Measurements from ENCODE around the gene CAPN7. TPM values are rescaled to one million over a fixed set of nuclear protein-coding genes. Genes with fewer than 3 reads are reported as not detected.
"Not testable (repeated sequence)": the region's sequence is repeated elsewhere in the genome, so short reads cannot be mapped to it uniquely, and the experiment has no call there.

Gene CAPN7
- total RNA-seq, result 31.7 and 32.9 TPM in 2 replicates

- intact Hi-C loops (cut with micrococcal nuclease), result loop anchor here (1.0 to 10.0 kb wide), 18 partner anchors 63 to 1781 kb away; partner anchors contain the start of genes ANKRD28, BTD, EAF1 and HACL1
Observed at GRCh38 chr3:15205934-15206661, at the start of gene CAPN7. TSS of gene CAPN7 (plus strand) at chr3:15206246. CDS start at chr3:15206496, 250 bp downstream.

GRCh38 chr3:15157441-15157840 lies 48.6 kb upstream of the CAPN7 start:
- intact Hi-C loops (cut with micrococcal nuclease), result no loop called here

GRCh38 chr3:15159501-15160136 lies 46.4 kb upstream of the CAPN7 start:
- intact Hi-C loops (cut with micrococcal nuclease), result no loop called here

- intact Hi-C loops (cut with micrococcal nuclease), result no loop called here
Observed at GRCh38 chr3:15160662-15161061, 45.4 kb upstream of the CAPN7 start.

- intact Hi-C loops (cut with micrococcal nuclease), result no loop called here
Observed at GRCh38 chr3:15161133-15161532, 44.9 kb upstream of the CAPN7 start.

GRCh38 chr3:15163656-15164055 lies 42.4 kb upstream of the CAPN7 start:
- intact Hi-C loops (cut with micrococcal nuclease), result not testable (repeated sequence)

GRCh38 chr3:15164340-15164739 lies 41.7 kb upstream of the CAPN7 start:
- intact Hi-C loops (cut with micrococcal nuclease), result no loop called here

GRCh38 chr3:15165061-15165460 lies 41.0 kb upstream of the CAPN7 start:
- intact Hi-C loops (cut with micrococcal nuclease), result no loop called here

GRCh38 chr3:15166391-15166790 lies 39.7 kb upstream of the CAPN7 start:
- intact Hi-C loops (cut with micrococcal nuclease), result not testable (repeated sequence)

- intact Hi-C loops (cut with micrococcal nuclease), result no loop called here
Observed at GRCh38 chr3:15171096-15171495, 35.0 kb upstream of the CAPN7 start.

GRCh38 chr3:15172806-15173205 lies 33.2 kb upstream of the CAPN7 start:
- intact Hi-C loops (cut with micrococcal nuclease), result no loop called here

GRCh38 chr3:15174953-15175352 lies 31.1 kb upstream of the CAPN7 start:
- intact Hi-C loops (cut with micrococcal nuclease), result no loop called here

- intact Hi-C loops (cut with micrococcal nuclease), result no loop called here
Observed at GRCh38 chr3:15175605-15176004, 30.4 kb upstream of the CAPN7 start.

GRCh38 chr3:15180042-15180611 lies 25.9 kb upstream of the CAPN7 start:
- intact Hi-C loops (cut with micrococcal nuclease), result no loop called here

- intact Hi-C loops (cut with micrococcal nuclease), result no loop called here
Observed at GRCh38 chr3:15181511-15181910, 24.5 kb upstream of the CAPN7 start.

- intact Hi-C loops (cut with micrococcal nuclease), result no loop called here
Observed at GRCh38 chr3:15181963-15182362, 24.1 kb upstream of the CAPN7 start.

GRCh38 chr3:15183011-15183410 lies 23.0 kb upstream of the CAPN7 start:
- intact Hi-C loops (cut with micrococcal nuclease), result no loop called here

- intact Hi-C loops (cut with micrococcal nuclease), result no loop called here
Observed at GRCh38 chr3:15185404-15185803, 20.6 kb upstream of the CAPN7 start.

- intact Hi-C loops (cut with micrococcal nuclease), result no loop called here
Observed at GRCh38 chr3:15186101-15186476, 20.0 kb upstream of the CAPN7 start.

- intact Hi-C loops (cut with micrococcal nuclease), result not testable (repeated sequence)
Observed at GRCh38 chr3:15186477-15187164, 19.4 kb upstream of the CAPN7 start.

GRCh38 chr3:15197340-15198029 lies 8.6 kb upstream of the CAPN7 start:
- intact Hi-C loops (cut with micrococcal nuclease), result no loop called here
